ENCODE results near the gene FOXO3B.
"Not testable (repeated sequence)": the region's sequence is repeated elsewhere in the genome, so short reads cannot be mapped to it uniquely, and the experiment has no call there.

Gene FOXO3B

DNA sequence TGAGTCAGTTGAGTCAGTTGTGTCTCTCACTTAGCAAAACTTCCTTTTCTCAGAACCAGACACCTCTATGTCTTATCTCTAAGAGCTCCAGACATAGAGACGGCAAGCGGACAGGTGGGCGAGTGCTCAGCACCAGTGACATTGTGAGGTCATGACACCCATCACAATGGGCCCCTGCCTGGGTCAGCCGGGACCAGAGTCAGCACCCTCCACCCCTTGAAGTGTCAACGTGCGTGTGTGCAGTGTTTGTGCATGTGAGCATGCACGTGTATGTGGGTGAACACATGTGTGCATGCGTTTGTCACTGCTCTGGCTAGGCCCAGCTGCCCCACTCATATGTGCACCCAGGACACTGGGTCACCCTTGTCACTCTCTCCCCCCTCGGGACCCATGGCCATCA, 37.8 kb downstream of the FOXO3B start, which contains the start of gene TBC1D28:
TBC1D28 (minus strand) TSS at position 101 of the 400 bp plus-strand sequence. CDS start 3,039 bp downstream, outside the sequence.
- DNase-seq = not testable (repeated sequence)

DNA sequence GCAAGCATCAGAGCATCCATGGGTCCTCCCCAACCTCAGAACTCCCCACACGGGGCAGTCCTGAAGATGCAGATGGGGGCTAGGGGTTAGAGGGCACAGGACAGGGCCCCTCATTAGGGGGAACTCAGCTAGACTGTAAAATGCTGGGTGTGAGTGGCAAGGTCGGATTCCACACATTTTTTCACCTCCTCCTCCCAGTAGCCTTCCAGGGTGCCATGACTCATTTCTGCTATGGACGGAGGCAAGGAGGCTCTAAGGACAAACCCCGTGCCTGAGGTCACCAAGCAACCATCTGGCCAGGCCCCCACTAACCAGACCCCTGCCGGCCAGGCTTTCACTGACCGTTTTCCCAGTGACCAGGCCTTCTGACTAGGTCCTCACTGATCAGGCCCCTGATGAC, 39.0 kb downstream of the FOXO3B start:
- not testable (repeated sequence) for DNase-seq

DNA sequence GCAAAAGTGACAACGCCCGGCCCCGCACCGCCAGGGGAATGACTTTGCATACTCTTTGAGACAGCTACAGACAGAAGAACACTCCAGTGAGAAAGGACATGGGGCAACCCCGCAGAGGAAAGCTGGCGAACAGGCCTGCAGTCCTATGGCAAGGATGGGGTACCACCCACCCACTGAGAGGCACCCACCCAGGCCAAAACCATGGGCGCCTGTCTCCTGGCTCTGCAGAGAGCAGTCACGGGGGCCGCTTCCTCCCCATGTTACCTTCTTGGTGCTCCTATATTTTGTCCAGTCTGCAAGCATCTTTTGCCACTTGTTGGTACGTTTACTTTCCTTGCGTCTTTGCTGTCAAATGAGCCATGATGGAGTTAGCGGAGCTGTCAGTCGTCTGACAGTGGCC, 43.8 kb downstream of the FOXO3B start:
- DNase-seq = not testable (repeated sequence)

DNA sequence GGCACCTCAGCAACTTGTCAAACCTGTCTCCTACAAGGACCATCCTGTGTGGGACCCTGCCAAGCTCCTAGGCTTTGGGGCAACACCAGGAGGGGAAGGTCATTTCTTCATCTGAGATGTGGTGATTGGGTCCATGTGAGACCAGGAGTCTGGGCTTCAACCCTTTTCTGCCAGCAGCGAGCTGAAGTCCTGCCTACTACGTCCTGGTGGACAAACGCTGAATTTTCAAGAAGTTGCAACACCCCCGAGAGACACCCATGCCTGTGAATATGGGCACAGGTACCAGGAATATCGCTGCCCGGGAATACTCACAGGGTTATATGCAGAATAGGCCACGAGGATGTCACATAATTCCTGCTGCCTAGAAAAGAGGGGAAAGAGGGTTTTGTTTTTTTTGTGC, 45.9 kb downstream of the FOXO3B start:
- DNase-seq = not testable (repeated sequence)

DNA sequence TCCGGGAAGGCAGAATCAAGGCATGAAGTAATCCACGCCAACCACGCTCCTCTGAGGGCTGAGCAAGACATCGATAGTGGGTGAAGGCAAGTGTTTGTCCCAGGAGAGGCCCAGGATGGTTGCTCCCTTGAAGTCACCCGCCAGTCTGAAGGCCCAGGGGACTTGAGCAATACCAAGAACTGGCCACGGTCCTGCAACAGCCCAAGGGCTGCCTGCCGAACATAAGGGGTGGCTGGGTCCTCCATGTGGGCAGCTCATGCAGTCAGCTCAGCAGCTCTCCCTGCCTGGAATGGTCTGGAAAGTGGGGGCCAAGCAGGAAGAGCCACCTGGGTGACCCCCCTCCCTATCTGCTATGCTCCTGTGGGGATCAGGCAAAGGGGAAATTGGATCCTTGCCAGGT, 46.3 kb downstream of the FOXO3B start:
- DNase-seq = not testable (repeated sequence)

DNA sequence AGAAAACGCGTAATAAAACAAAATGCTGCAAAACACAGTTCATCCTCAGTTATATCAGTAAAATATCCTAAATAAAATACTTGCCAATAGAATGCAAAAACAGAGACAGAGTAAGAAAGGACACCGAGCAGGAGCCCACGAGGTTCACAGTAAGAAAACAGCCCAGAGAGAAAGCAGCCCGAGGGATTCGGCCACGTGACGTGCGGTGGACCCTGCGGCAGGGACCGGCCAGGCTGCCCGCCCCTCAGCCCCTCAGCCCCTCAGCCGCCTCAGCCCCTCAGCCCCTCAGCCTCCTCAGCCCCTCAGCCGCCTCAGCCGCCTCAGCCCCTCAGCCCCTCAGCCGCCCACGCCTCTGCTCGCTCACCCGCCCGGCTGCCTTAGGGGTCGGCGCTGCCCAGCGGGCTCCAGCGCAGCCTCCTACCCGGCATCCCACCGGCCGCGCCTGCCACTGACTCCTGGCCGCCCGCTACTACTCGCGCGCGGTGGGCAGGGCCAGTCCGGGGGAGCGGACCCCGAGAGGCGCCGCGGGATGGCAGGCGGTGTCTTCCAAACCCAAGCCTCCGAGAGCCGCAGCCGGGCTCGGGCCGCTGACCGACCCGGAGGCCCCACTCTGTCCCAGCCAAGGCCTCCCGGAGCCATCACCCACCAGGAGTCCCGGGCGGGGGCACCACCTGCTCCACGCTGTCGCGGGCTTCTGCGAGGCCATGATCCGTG, 47.4 kb downstream of the FOXO3B start:
- DNase-seq = not testable (repeated sequence)

All from activated gamma-delta T cell (primary cell).